NOMO-1 treated with dmso at 0.1 percent for 144 hours (cell line): ENCODE results near the gene PRSS53.
"Not testable (repeated sequence)": the region's sequence is repeated elsewhere in the genome, so short reads cannot be mapped to it uniquely, and the experiment has no call there.

ENCODE experiments used
- DNase-seq: peaks from one replicate; lab custom pipeline; 2025; ENCODE audit not compliant: unreplicated experiment; lab: John Stamatoyannopoulos, UW

The PRSS53 gene

DNA sequence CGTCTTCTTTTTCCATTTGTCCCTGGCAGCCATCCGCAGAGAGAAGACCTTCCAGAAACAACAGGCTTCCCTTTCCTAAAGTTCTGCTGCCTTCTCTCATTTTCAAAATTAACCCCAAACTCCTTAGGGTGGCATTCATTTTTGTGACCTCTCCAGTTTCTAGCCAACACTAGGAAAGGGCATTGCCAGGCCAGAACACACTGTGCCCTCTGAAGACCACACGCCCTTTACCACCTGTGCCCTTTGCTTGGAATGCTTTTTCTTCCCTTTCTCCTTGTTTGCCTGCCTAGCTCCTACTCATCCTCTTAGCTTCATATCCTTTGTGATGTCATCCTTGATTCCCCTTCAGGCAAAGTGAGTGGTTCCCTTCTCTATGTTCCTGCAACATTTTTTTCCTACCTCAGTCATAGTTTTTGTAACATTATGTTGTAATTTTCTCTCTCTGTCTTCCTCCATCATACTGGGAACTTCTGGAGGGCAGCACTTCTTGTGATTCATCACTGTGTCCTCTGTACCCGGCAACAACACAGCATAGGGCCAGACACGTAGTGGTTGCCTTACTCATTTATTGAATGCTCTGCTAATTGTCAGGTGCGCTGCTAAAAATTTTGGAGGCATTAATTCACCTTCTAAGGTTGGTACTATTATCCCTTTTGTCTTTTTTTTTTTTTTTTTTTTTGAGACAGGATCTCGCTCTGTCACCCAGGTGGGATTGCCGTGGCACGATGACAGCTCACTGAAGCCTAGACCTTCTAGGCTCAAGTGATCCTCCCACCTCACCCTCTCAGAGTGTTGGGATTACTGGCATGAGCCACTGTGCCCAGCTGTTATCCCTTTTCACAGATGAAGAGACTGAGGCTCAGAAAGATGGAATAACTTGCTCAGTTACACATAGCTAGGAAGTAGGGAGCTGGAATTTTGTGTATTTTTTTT lies 29.7 kb upstream of the PRSS53 start:
- DNase-seq: no peak

DNA sequence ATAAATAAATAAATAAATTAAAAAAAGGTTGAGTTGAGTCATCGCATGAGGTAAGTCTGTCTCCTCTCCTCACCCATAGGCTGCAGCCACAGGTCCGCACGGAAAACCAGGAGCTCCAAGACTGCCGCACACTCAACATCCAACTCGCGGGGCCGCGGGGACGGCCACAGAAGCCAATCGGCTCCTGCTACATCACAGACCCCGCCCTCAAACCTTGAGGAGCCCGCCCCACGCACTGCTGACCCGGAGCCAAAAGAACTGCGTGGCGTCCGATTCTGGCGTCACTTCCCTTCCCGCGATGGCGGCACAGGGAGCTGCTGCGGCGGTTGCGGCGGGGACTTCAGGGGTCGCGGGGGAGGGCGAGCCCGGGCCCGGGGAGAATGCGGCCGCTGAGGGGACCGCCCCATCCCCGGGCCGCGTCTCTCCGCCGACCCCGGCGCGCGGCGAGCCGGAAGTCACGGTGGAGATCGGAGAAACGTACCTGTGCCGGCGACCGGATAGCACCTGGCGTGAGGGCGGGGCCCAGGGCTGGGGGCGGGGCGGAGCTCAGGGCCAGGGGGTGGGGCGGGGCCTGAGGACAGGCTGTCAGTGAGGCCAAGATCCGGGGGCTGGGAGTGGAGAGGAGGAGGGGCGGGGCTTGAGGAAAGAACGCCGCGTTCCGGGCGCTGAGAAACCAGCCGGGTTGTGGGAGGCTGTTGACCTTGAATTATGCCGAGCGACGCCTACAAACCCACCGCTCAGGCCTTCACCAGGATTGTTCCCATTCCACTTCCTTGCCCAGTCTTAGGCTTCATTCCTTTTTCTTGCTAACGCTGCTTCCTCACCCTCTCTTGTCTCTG lies 28.9 kb upstream of the PRSS53 start, which contains the start of gene KAT8:
Gene KAT8 (plus strand): TSS at position 281 of the 839 bp plus-strand sequence. CDS start 18 bp downstream, at position 299.
- peak; percentile 98 for DNase-seq

DNA sequence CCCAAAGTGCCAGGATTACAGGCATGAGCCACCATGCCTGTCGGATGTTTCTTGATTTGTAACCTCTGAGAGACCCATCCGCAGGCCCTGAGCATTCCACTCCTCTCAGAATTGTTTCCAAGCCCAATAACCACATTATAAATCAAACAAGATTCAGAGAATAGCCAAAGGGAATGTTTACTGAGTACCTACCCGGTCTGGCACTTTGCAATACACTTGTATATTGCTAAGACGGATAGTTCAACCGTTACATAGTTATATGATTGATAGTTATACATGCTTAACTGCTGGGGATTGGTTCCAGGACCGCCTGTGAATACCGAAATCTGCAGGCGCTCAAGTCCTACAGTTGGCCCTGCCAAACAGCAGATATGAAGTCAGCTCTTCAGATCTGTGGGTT lies 25.7 kb upstream of the PRSS53 start:
- no peak for DNase-seq

DNA sequence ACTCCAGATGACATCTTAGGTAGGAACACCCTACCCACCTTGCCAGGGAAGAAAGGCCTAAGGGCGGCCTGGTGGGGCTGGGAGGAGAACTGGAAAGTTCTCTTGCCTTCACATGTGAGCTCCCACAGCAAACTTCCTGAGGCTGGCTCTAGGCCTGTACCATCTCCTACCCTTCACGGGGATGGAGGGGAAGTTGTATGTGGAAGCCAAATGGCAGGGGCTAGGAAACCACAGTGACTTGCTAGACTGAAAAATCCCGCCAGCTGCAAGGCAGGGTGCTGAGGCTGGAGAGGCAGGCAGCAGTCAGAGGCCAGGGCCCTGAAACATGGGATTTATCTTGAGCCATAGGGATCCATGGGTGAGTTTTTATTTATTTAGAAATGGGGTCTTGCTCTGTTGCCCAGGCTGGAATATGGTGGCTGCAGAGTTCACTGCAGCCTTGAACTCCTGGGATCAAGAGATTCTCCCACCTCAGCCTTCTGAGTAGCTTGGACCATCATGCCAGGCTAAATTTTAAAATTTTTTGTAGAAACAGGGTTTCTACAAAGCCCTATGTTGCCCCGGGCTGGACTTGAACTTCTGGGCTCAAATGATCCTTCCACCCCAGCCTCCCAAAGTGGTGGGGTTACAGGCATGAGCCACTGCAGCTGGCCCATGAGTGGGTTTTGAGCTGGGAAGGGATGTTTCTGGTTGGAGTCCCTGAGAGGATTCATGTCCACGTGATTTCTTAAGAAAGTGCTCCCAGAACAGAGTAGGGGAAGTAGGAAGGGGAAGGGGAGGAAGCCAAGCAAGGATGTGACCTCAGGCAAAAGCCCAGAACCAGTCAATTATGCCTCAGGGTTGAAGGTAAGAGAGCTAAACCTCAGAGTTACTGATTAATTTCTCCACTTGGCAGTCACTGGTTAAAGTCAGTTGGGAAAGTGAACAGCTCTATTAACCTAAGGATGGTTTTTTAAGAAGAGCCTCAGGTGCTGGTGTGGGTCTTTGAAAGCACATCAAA lies 24.7 kb upstream of the PRSS53 start:
- DNase-seq: peak; percentile 47

DNA sequence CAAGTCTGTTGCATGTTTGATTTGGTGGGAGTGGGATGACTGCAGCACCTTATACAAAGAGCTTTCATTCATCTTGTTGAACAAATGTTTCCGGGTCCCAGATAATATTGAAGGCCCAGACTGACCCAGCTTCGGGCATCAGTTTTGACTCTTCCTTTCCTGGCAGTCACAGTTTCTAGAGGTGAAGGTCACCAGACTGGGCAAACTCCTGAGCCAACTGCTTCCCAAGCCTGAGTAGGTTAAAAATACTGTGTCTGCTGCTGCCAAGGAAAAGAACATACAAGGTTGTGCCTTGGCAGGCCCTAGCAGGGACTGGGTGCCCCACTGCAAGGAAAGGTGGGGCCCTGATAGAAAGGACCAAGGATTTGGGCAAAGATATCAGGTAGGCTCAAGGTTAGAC lies 24.0 kb upstream of the PRSS53 start:
- no peak for DNase-seq

DNA sequence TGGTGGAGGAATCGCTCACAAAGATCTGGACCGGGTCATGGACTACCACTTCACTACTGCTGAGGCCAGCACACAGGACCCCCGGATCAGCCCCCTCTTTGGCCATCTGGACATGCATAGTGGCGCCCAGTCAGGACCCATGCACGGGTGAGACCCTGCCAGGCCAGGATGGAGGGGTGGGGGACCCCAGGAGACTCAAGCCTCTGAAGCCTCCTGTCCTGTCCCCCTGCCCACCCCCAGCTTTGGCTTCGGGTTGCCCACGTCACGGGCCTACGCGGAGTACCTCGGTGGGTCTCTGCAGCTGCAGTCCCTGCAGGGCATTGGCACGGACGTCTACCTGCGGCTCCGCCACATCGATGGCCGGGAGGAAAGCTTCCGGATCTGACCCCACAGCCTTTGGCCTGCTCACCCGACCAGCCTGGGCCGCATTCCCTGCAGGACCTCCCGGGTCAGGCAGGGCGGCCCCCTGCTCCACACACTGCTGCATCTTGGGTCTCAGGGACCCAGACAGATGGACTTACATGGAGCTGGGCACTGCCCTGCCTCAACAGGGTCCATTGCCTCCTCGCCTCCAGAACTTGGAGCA lies 23.2 kb upstream of the PRSS53 start:
- DNase-seq: no peak

DNA sequence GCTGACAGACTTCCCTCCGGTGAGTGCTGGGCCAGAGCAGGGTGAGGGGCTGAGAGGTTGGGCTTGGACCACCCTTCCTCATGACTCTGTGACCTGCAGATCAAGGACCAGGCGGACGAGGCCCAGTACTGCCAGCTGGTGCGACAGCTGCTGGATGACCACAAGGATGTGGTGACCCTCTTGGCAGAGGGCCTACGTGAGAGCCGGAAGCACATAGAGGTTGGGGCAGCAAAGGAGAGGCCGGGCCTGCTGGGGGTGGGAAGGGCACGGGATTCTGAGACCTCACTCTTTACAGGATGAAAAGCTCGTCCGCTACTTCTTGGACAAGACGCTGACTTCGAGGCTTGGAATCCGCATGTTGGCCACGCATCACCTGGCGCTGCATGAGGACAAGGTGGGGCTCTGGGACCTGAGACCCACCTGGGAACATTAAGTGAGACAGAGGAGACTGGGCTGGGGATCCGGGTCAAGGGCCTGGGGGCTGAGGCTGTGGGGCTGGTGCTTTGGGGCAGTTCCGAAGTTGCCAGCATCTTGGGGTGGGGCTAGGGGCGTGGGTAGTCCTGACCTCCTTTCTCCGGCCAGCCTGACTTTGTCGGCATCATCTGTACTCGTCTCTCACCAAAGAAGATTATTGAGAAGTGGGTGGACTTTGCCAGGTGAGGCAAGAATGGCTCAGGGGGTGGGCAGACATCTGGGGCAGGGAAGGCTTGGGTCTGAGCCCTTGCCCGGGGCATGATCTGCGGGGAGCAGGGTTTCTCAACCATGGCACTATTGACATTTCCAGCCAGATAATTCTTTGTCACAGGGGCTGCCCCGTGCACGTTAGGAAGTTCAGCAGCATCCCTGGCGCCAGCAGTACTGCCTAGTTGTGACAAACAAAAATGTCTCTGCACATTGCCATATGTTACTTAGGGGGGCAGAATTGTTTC lies 21.6 kb upstream of the PRSS53 start:
- DNase-seq: no peak

DNA sequence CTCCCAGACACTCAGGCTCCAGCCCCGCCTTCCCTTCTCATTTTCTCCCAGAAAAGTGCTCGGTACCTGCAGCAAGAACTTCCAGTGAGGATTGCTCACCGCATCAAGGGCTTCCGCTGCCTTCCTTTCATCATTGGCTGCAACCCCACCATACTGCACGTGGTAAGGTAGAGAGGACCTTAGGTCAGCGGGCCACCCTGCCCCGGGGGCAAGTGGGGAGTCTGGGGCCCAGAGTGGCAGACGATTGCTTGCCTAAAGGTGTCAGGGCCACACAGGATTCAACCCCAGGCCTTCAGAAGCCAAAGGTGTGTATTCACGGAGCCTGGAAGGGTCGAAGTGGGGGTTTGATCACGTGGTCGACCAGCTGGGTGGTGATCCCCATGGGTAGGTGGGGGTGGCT lies 20.9 kb upstream of the PRSS53 start:
- DNase-seq: no peak

DNA sequence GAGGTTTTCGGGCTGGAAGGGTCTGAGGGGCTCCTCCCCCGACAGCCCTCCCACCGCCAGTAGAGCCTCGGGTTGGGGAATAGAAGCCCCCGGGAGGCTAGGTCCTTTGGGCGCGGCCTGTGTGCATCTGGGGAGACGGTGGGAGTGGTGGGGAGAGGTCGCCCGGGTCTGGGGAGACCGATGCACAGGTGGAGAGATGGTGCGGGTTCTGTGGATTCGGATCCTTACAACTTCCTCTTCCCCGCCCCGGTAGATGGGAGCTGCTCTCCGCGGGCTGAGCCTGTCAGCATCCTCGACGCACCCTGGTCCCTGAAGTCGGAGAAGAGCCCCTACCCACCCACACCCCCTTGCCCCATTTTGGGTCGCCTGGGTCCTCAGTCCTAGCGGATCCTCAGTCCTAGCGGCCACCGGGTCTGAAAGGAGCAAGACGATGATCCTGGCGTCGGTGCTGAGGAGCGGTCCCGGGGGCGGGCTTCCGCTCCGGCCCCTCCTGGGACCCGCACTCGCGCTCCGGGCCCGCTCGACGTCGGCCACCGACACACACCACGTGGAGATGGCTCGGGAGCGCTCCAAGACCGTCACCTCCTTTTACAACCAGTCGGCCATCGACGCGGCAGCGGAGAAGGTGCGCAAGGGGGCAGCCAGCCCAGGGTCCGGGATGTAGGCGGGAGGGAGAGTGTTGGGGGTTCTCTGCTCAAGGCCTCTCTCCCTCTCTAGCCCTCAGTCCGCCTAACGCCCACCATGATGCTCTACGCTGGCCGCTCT lies 20.2 kb upstream of the PRSS53 start:
- DNase-seq: no peak

DNA sequence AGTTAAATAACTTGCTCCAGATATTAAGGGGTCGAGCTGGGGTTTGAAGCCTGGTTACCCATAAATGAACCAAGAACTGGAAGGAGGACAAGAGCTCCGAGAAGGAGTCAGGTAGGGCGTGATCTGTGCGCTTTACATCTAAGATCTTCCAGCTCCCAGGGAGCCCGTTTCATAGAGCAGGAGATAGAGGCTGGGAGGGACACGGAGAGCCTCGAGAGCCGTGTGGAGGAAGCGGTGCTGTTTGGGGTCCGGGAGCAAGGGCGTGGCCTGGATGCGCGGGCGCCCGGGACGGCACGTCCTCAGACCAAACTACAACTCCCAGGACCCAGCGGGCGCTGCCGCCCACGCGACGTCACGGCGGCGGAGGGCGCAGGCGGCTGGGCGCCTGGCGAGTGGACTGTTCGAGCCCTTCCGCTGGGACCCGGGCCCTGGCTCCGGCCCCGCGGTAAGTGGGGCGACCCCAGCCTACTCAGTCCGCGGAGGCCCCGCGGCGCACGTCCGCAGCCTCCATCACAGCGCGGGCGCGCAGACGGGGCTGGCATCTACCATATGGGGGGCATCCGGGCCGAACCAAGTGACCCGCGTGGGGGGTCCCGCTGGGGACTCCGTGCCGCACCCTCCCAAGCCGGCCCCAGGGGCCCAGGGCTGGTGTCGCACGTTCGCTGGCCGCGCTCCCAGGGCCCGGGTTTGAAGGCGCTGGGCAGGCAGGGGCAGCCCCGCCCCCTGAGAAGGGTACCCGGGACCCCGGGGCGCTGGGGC lies 19.5 kb upstream of the PRSS53 start, which contains the start of gene BCKDK:
Gene BCKDK (plus strand): TSS at position 352 of the 759 bp plus-strand sequence. CDS start 838 bp downstream, outside the sequence.
- DNase-seq: peak; percentile 58

DNA sequence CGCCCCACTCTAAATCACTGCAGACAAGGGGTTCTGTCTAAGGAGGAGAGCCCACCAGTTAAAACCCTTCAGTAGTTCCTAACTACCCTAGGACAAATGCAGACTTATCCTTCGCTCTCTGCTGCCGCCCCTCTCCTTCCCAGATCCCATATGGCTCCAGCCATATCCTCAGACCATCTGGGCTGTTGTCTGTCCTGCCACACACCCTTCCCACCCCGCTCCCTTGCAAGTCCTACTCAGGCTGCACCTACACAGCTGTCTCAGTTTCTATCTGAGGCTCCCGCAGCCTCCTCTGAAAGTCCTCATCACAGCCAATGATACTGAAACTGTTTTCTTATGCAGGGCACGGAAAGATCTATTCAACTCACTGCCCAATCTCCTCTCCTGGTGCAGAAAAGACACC lies 18.7 kb upstream of the PRSS53 start:
- DNase-seq: no peak

DNA sequence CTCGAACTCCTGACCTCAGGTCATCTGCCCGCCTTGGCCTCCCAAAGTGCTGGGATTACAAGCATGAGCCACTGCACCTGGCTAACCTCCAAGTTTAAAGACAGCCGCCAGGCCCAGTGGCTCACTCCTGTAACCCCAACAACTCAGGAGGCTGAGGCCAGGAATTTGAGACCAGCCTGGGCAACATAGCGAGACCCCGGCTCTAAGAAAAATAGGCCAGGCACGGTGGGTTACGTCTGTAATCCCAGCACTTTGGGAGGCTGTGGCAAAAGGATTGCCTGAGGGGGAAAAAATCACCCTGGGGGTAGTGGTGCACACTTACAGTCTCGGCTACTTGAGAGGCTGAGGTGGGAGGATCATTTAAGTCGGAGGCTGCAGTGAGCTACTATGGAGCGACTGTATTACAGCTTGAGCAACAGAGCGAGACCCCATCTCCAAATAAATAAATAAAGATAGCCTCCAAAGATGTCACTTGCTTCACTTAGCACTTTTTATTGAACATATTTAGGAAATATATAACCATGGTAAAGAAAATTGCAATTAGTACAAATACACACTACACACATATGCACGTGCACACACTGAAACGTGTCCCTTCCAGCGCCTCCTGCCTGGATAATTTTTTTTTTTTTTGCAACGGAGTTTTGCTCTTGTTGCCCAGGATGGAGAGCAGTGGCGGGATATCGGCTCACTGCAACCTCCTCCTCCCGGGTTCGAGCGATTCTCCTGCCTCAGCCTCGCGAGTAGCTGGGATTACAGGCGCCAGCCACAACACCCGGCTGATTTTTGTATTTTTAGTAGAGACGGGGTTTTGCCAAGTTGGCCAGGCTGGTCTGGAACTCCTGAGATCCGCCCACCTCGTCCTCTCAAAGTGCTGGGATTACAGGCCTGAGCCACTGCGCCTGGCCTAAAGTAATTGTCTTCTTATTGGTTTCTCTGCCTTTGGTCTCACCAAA lies 18.0 kb upstream of the PRSS53 start:
- no peak for DNase-seq

DNA sequence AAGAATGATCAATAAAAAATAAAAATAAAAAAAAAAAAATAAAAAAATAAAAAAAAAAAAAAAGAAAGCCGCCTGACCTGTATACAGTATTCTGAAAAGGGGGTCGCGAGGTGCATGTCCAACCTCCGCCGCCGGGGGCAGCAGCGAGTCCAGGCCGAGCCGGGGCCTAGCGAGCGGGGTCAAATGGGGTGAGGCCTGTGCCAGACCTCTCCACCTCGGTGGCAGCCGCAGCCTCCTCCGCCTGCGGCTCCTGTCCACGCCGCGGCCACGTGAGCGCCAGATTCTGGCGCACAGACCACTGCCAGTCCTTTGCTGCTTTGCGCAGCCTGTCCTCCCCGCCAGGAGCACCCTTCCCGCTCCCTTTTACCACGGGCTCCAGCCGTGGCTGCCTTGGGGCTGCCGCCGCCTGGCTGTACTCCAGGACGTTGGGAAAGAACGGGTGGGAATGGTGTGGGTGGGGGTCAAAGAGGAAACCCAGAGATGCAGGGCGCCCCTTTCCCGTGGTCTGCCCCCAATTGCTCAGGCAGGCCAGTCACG lies 17.0 kb upstream of the PRSS53 start:
- peak; percentile 78 for DNase-seq

DNA sequence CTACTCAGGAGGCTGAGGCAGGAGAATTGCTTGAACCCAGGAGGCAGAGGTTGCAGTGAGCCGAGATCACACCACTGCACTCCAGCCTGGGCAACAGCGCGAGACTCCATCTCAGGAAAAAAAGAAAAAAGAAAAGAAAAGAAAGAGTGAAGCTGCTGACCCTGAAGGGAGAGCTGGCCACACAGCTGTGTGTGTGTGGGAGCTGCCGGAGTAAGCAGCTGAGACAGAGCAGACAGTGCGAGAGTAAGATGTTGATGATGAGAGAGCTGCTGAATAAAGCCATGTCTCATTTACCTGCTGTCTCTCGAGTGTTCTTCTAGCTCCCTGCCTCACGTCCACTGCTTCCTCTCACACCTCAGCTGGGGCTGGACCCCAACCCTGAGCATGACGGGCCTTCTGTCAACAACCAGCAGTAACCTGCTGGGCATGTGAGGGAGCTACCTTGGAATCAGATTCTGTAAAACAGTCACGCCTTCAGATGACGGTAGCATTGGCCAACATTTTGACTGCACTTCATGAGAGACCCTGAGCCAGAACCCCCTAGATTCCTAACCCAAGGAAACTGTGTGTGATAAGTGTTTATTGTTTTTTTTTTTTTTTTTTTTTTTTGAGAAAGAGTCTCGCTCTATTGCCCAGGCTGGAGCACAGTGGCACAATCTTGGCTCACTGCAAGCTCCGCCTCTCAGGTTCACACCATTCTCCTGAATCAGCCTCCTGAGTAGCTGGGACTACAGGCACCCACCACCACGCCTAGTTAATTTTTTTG lies 12.3 kb upstream of the PRSS53 start:
- not testable (repeated sequence) for DNase-seq

DNA sequence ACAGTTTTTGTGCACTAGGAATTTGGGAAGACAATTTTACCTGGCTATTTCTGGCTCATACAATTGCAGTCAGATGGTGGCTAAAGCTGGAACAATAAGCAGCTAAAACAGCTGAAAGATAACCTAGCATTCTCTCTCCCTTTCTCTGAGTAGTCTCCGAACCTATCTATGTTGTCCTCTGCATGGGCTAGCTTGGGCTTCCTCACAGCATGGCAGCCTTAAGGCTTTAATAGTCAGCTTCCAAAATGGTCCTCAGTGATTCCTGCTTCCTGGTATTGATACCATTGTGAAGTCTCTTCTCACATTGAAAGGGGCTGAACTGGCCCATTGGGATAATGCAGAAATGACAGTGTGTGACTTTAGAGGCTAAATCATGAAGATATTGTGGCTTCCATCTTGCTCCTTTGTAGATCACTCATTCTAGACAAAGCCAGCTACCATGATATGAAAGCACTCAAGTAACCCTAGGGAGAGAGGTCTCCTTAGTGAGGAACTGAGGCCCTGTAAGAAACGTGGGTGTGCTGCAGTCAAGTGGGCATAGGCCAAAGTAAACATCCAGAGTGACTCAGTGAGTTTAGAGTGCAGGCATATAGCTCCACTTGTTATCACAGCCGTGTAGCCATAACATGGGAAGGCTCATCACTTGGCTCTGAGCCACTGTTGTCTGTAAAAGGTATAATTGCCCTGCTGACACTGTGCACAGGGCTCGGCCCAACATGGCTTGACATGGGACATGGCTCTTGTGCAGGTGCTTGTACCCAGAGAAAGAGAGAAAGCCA lies 11.3 kb upstream of the PRSS53 start:
- DNase-seq: no peak
